Measurements from ENCODE around the gene SMARCA4. TPM values are rescaled to one million over a fixed set of nuclear protein-coding genes. Genes with fewer than 3 reads are reported as not detected.
A peak's percentile ranks its signal among the peaks of the same experiment; 100 is the strongest.
"Not testable (repeated sequence)": the region's sequence is repeated elsewhere in the genome, so short reads cannot be mapped to it uniquely, and the experiment has no call there.

Gene SMARCA4
- total and polyA plus RNA-seq, 2 donors from 2014 or later = 59.8 to 124 TPM

DNA sequence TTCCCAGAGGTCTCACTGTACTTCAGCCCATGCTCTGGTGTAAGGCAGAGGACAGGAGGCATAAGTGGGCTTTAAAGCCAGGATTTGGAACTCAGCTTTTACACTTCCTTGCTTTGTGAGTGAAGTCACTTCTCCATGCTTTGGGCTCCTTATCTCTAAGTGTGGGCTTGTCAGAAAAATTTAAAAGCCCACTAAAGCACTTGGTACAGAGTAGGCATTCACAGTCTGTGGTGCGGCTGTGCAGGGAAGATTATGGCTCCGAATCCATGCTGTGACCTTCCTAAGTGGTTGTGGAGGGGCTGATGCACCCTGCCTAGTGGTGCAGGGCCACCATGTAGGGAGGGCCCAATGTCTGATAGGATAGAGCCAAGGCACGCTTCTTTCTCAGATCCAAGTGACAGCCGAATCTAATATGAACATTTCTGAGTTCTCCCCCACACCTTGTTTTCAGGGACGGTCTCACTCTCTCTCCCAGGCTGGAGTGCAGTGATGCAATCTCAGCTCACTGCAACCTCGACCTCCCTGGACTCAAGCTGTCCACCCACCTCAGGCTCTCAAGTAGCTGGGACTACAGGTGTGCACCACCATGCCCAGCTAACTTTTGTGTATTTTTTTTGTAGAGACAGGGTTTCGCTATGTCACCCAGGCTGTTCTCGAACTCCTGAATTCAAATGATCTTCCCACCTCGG, 25.3 kb upstream of the SMARCA4 start:
- Histone ChIP-seq H3K9me3 (ENCODE audit: control insufficient read depth in 2 of 3, insufficient read depth in 1 of 3, low read length in 3 of 3) (no peaks in the 10 kb centered on the region), H3K9ac (ENCODE audit: low read length in 3 of 3) (no peak overlapping the region), H3K27me3 (ENCODE audit: control insufficient read depth, insufficient read depth, low read length) (no peaks in the 10 kb centered on the region), H3K27ac (ENCODE audit: low read depth in 2 of 2, low read length in 2 of 2) (no peak overlapping the region), H3K4me1 (ENCODE audit: control insufficient read depth in 2 of 3, insufficient read depth in 2 of 3, low read depth in 1 of 3, low read length in 3 of 3) (no peaks in the 10 kb centered on the region), H3K36me3 (ENCODE audit: control insufficient read depth in 2 of 3, insufficient read depth in 3 of 3, low read length in 3 of 3) (peaks cover 0 to 4% (median 0%) of the 10 kb centered on the region in 3 donors), H3K4me3 (ENCODE audit: low read length in 3 of 3) (no peak overlapping the region)
- TF ChIP-seq, protein P1, sequence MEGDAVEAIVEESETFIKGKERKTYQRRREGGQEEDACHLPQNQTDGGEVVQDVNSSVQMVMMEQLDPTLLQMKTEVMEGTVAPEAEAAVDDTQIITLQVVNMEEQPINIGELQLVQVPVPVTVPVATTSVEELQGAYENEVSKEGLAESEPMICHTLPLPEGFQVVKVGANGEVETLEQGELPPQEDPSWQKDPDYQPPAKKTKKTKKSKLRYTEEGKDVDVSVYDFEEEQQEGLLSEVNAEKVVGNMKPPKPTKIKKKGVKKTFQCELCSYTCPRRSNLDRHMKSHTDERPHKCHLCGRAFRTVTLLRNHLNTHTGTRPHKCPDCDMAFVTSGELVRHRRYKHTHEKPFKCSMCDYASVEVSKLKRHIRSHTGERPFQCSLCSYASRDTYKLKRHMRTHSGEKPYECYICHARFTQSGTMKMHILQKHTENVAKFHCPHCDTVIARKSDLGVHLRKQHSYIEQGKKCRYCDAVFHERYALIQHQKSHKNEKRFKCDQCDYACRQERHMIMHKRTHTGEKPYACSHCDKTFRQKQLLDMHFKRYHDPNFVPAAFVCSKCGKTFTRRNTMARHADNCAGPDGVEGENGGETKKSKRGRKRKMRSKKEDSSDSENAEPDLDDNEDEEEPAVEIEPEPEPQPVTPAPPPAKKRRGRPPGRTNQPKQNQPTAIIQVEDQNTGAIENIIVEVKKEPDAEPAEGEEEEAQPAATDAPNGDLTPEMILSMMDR (IDR thresholded peaks at IDR 0.05; ENCODE audit: borderline replicate concordance, extremely low read depth, insufficient read depth) = no peak
- FAIRE-seq = no peak
- intact Hi-C loops (cut with DNase I) = no loop called here
- DNase-seq = no peak

- H3K27me3 ChIP-seq (ENCODE audit: control insufficient read depth, insufficient read depth, low read length) = no peaks in the 10 kb centered on the region
- TF ChIP-seq, protein P1 (IDR thresholded peaks at IDR 0.05; ENCODE audit: borderline replicate concordance, extremely low read depth, insufficient read depth) = peak; percentile 67
- H3K4me3 ChIP-seq (ENCODE audit: low read length in 3 of 3) = no peak overlapping the region
- FAIRE-seq = no peak
- no peaks in the 10 kb centered on the region for H3K36me3 ChIP-seq (ENCODE audit: control insufficient read depth in 2 of 3, insufficient read depth in 3 of 3, low read length in 3 of 3)
- H3K9me3 ChIP-seq (ENCODE audit: control insufficient read depth in 2 of 3, insufficient read depth in 1 of 3, low read length in 3 of 3) = no peaks in the 10 kb centered on the region
- H3K27ac ChIP-seq (ENCODE audit: low read depth in 2 of 2, low read length in 2 of 2) = no peak overlapping the region
- peak in 4 of 5 donors; percentile 68 to 95 (median 84) for DNase-seq
- intact Hi-C loops (cut with DNase I) = no loop called here
- H3K9ac ChIP-seq (ENCODE audit: low read length in 3 of 3) = peak overlapping the region in 1 of 3 donors; percentile 21
- H3K4me1 ChIP-seq (ENCODE audit: control insufficient read depth in 2 of 3, insufficient read depth in 2 of 3, low read depth in 1 of 3, low read length in 3 of 3) = no peaks in the 10 kb centered on the region
These were observed 24.2 kb upstream of the SMARCA4 start for GRCh38 chr19:10936661-10937084.

DNA sequence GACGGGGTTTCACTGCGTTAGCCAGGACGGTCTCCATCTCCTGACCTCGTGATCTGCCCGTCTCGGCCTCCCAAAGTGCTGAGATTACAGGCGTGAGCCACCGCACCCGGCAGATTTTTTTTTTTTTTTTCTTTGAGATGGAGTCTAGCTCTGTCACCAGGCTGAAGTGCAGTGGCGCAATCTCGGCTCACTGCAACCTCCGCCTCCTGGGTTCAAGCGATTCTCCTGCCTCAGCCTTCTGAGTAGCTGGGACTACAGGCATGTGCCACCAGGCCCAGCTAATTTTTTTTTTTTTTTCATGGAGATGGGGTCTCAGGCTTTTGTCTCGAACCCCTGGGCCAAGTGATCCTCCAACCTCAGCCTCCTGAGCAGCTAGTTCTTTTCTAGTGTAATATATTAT, 19.2 kb upstream of the SMARCA4 start:
- DNase-seq; H3K9ac ChIP-seq (ENCODE audit: low read length in 3 of 3); intact Hi-C loops (cut with DNase I); FAIRE-seq; H3K9me3 ChIP-seq (ENCODE audit: control insufficient read depth in 2 of 3, insufficient read depth in 1 of 3, low read length in 3 of 3); H3K4me1 ChIP-seq (ENCODE audit: control insufficient read depth in 2 of 3, insufficient read depth in 2 of 3, low read depth in 1 of 3, low read length in 3 of 3); H3K4me3 ChIP-seq (ENCODE audit: low read length in 3 of 3); H3K36me3 ChIP-seq (ENCODE audit: control insufficient read depth in 2 of 3, insufficient read depth in 3 of 3, low read length in 3 of 3); H3K27me3 ChIP-seq (ENCODE audit: control insufficient read depth, insufficient read depth, low read length): not testable (repeated sequence)
- peak overlapping the region in 1 of 2 donors; percentile 36 for H3K27ac ChIP-seq (ENCODE audit: low read depth in 2 of 2, low read length in 2 of 2)

DNA sequence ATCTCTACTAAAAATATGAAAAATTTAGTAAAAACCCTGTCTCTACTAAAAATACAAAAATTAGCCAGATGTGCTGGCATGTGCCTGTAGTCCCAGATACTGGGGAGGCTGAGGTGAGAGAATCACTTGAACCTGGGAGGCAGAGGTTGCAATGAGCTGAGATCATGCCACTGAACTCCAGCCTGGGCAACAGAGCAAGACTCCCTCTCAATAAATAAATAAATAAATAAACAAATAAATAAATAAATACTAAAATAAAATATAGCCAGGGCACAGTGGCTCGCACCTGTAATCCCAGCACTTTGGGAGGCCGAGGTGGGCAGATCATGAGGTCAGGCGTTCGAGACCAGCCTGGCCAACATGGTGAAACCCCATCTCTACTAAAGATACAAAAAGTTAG, 17.4 kb upstream of the SMARCA4 start:
- H3K9ac ChIP-seq (ENCODE audit: low read length in 3 of 3); H3K27me3 ChIP-seq (ENCODE audit: control insufficient read depth, insufficient read depth, low read length); H3K36me3 ChIP-seq (ENCODE audit: control insufficient read depth in 2 of 3, insufficient read depth in 3 of 3, low read length in 3 of 3); H3K4me3 ChIP-seq (ENCODE audit: low read length in 3 of 3); DNase-seq; intact Hi-C loops (cut with DNase I); H3K9me3 ChIP-seq (ENCODE audit: control insufficient read depth in 2 of 3, insufficient read depth in 1 of 3, low read length in 3 of 3); FAIRE-seq; H3K27ac ChIP-seq (ENCODE audit: low read depth in 2 of 2, low read length in 2 of 2); H3K4me1 ChIP-seq (ENCODE audit: control insufficient read depth in 2 of 3, insufficient read depth in 2 of 3, low read depth in 1 of 3, low read length in 3 of 3): not testable (repeated sequence)

All from kidney (tissue), 14 donors.